Measurements from ENCODE around the gene ZNF610. TPM values are rescaled to one million over a fixed set of nuclear protein-coding genes. Genes with fewer than 3 reads are reported as not detected.
A peak's percentile ranks its signal among the peaks of the same experiment; 100 is the strongest.
"Not testable (repeated sequence)": the region's sequence is repeated elsewhere in the genome, so short reads cannot be mapped to it uniquely, and the experiment has no call there.

Gene ZNF610
- 1 to 10 TPM; 3.3 to 9.1 (median 6.5) TPM for total RNA-seq
- 10 to 100 TPM in 1 of 2 donors, 1 to 10 TPM in 1; 5.3 to 11.7 TPM for polyA plus RNA-seq
- long read RNA-seq, donor 1, transcript ZNF610-203 (6 exons, 2,191 nt), result major isoform, 6 of 13 reads
- long read RNA-seq, donor 1, partial matches to known transcripts, result 0 of 13 reads
- long read RNA-seq, donor 1, other reads (novel, unspliced or antisense), result 6 of 13 reads
- long read RNA-seq, donor 2, partial matches to known transcripts, result 0 of 6 reads
- long read RNA-seq, donor 2, other reads (novel, unspliced or antisense), result 0 of 6 reads
- long read RNA-seq, donor 3, partial matches to known transcripts, result 1 of 6 reads
- long read RNA-seq, donor 3, other reads (novel, unspliced or antisense), result 1 of 6 reads

DNA sequence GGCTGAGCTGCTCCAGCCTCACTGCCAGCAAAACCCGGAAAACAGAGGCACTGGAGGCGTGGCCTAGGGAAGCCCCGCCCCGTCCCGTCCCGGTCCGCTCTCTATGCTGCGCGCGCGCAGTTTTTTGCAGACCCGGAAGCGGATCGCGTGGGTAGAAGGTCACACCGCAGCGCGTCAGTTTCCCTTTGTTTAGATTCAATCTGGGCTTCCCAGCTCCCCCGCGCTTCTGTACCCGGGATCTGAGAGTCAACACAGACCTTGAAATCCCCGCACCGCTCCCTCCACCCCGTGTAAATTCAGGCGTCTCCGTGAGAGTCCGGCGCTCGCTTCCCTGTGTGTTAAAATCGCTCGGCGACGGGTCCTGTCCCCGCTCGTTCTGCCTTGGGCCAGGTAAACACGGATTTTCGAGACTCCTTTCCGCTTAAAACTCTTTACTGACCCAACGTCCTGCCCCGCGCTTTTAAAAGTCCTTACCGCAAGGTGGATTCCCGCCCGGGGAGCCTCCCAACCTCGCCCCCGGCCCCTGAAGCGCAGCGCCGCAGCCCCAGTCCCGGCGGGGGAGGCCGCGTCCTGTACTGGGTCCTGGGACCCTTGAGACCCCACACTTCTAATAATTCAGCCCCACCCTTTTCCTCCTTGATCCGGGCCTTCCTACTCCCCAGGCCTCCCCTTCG is at the start of gene ZNF610:
Gene ZNF610, plus strand, starts transcription at position 127 of the 674 bp plus-strand sequence. CDS start 12,930 bp downstream, outside the sequence.
- H3K27me3 ChIP-seq, result no peaks in the 10 kb centered on the region
- WGBS, 3 donors, result 0 to 1% (median 0%) methylated on average over 55 of the region's 55 CpGs
- peaks cover 2% of the 10 kb centered on the region for H3K4me1 ChIP-seq (ENCODE audit: insufficient read depth)
- DNase-seq, result peak; percentile 90 to 96 (median 94)
- H3K9me3 ChIP-seq, result peaks cover 0 to 10% of the 10 kb centered on the region in 2 donors
- intact Hi-C loops (cut with DNase I), result no loop called here
- peak within 1 kb of the TSS; percentile 63 for H3K4me3 ChIP-seq
- TF ChIP-seq, protein P1, sequence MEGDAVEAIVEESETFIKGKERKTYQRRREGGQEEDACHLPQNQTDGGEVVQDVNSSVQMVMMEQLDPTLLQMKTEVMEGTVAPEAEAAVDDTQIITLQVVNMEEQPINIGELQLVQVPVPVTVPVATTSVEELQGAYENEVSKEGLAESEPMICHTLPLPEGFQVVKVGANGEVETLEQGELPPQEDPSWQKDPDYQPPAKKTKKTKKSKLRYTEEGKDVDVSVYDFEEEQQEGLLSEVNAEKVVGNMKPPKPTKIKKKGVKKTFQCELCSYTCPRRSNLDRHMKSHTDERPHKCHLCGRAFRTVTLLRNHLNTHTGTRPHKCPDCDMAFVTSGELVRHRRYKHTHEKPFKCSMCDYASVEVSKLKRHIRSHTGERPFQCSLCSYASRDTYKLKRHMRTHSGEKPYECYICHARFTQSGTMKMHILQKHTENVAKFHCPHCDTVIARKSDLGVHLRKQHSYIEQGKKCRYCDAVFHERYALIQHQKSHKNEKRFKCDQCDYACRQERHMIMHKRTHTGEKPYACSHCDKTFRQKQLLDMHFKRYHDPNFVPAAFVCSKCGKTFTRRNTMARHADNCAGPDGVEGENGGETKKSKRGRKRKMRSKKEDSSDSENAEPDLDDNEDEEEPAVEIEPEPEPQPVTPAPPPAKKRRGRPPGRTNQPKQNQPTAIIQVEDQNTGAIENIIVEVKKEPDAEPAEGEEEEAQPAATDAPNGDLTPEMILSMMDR (IDR thresholded peaks at IDR 0.05), result no peak
- TF ChIP-seq EP300 (IDR thresholded peaks at IDR 0.05) (no peak), POLR2A (IDR thresholded peaks at IDR 0.05) (peak; percentile 57)
- H3K36me3 ChIP-seq, result no peaks in the 10 kb centered on the region
- H3K27ac ChIP-seq, result peak within 1 kb of the TSS; percentile 36 to 77

DNA sequence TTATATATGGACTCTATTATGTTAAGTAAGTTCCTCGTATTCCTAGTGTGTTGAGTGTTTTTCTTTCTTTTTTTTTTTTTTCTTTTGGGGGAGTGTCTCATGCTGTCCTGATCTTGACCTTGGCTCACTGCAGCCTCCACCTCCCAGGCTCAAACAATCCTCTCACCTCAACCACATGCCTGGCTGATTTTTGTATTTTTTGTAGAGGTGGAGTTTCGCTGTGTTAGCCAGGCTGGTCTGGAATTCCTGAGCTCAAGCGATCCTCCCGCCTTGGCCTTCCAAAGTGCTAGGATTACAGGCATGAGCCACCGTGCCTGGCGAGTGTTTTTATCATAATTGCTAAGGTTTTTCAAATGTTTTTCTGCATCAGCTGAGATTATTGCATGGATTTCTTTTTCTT is 49.8 kb upstream of the ZNF610 start:
- no peaks in the 10 kb centered on the region for H3K36me3 ChIP-seq
- H3K27ac ChIP-seq, result no peak overlapping the region
- H3K4me3 ChIP-seq, result no peak overlapping the region
- no peak for DNase-seq
- intact Hi-C loops (cut with DNase I), result no loop called here
- no peaks in the 10 kb centered on the region for H3K9me3 ChIP-seq
- 72 to 75% (median 72%) methylated on average over 6 of the region's 6 CpGs for WGBS, 3 donors
- TF ChIP-seq POLR2A (IDR thresholded peaks at IDR 0.05), result no peak
- no peak for TF ChIP-seq EP300 (IDR thresholded peaks at IDR 0.05)
- TF ChIP-seq, protein P1 (IDR thresholded peaks at IDR 0.05), result no peak
- no peaks in the 10 kb centered on the region for H3K4me1 ChIP-seq (ENCODE audit: insufficient read depth)
- H3K27me3 ChIP-seq, result no peaks in the 10 kb centered on the region

DNA sequence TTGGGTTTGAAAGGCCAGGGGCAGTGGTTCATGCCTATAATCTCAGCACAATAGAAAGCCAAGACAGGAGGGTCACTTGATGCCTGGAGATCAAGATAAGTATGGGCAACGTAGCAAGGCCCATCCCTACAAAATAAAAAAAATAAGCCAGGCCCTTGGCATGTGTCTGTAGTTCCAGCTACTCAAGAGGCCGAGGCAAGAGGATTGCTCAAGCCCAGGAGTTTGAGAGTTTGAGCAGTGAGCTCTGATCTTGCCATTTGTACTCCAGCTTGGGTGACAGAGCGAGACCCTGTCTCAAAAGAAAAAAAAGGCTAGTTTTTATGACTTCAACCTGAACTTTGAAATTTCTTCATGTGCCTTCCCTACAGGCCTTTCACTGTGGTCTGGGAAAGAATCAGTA is 44.3 kb upstream of the ZNF610 start:
- peaks cover 2% of the 10 kb centered on the region for H3K4me1 ChIP-seq (ENCODE audit: insufficient read depth)
- 92 to 94% (median 93%) methylated on average over 3 of the region's 3 CpGs for WGBS, 3 donors
- no peaks in the 10 kb centered on the region for H3K27me3 ChIP-seq
- TF ChIP-seq, protein P1 (IDR thresholded peaks at IDR 0.05), result no peak
- TF ChIP-seq EP300 (IDR thresholded peaks at IDR 0.05), result no peak
- no peak for TF ChIP-seq POLR2A (IDR thresholded peaks at IDR 0.05)
- H3K27ac ChIP-seq, result no peak overlapping the region
- intact Hi-C loops (cut with DNase I), result no loop called here
- H3K9me3 ChIP-seq, result no peaks in the 10 kb centered on the region
- H3K36me3 ChIP-seq, result no peaks in the 10 kb centered on the region
- no peak for DNase-seq
- no peak overlapping the region for H3K4me3 ChIP-seq

DNA sequence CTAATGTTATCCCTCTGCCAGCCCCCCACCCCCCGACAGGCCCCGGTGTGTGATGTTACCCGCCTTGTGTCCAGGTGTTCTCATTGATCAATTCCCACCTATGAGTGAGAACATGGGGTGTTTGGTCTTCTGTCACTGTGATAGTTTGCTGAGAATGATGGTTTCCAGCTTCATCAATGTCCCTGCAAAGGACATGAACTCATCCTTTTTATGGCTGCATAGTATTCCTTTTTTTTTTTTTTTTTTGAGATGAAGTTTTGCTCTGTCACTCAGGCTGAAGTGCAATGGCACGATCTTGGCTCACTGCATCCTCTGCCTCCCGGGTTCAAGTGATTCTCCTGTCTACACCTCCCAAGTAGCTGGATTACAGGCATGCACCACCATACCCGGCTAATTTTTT is 43.1 kb upstream of the ZNF610 start:
- H3K36me3 ChIP-seq; H3K27ac ChIP-seq; H3K9me3 ChIP-seq; H3K4me3 ChIP-seq; DNase-seq; intact Hi-C loops (cut with DNase I); H3K4me1 ChIP-seq (ENCODE audit: insufficient read depth); H3K27me3 ChIP-seq: not testable (repeated sequence)
- 92 to 99% (median 97%) methylated on average over 6 of the region's 6 CpGs for WGBS, 3 donors

DNA sequence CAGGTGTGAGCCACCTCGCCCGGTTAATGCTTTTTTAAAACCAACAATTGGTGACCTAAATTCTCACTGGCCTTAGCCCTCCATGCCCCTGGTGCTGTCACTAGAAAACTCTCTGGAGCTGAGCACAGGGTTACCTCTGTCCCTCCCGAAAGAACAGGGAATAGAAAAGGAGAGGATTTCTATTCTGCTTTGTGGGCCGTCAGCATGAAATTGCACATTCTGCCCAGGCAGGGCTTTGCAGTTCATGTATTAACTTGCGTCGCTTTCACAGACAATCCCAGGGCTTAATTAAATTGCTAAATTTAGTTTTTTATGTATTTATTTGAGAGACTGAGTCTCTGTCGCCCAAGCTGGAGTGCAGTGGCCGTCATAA is 39.7 kb upstream of the ZNF610 start:
- WGBS, 3 donors, result 19 to 22% (median 20%) methylated on average over 8 of the region's 8 CpGs
- no peaks in the 10 kb centered on the region for H3K27me3 ChIP-seq
- H3K9me3 ChIP-seq, result no peaks in the 10 kb centered on the region
- no peak overlapping the region for H3K27ac ChIP-seq
- H3K4me1 ChIP-seq (ENCODE audit: insufficient read depth), result peaks cover 4% of the 10 kb centered on the region
- H3K4me3 ChIP-seq, result peak overlapping the region; percentile 68
- TF ChIP-seq EP300 (IDR thresholded peaks at IDR 0.05), result no peak
- TF ChIP-seq POLR2A (IDR thresholded peaks at IDR 0.05), result no peak
- TF ChIP-seq, protein P1 (IDR thresholded peaks at IDR 0.05), result no peak
- no peak for DNase-seq
- intact Hi-C loops (cut with DNase I), result no loop called here
- H3K36me3 ChIP-seq, result no peaks in the 10 kb centered on the region
